HEK293 (cell line): ENCODE measurements around the gene KLHL25.

Experiments
- KLF16 ChIP-seq: fragments of 450-650 bp; formaldehyde crosslinking; IDR thresholded peaks from 2 replicates; pipeline ENCODE4 v1.5.1; 2017; ENCODE audit warnings: missing biosample characterization, missing genetic modification characterization
- ZBTB1 ChIP-seq: fragments of 450-650 bp; formaldehyde crosslinking; IDR thresholded peaks from 2 replicates; pipeline ENCODE4 v1.5.1; 2016; ENCODE audit warnings: missing biosample characterization, missing genetic modification characterization
- ZBTB20 ChIP-seq: fragments of 450-650 bp; formaldehyde crosslinking; IDR thresholded peaks from 2 replicates; pipeline ENCODE4 v1.5.1; 2016; ENCODE audit warnings: missing biosample characterization, missing genetic modification characterization
- ZIC2 ChIP-seq: fragments of 450-650 bp; formaldehyde crosslinking; IDR thresholded peaks from 2 replicates; pipeline ENCODE4 v1.5.1; 2016; ENCODE audit warnings: missing biosample characterization, missing genetic modification characterization
- ZNF133 ChIP-seq: fragments of 450-650 bp; formaldehyde crosslinking; IDR thresholded peaks from 2 replicates; pipeline ENCODE4 v1.5.1; 2016; ENCODE audit warnings: missing biosample characterization, missing genetic modification characterization
- ZNF274 ChIP-seq, 2 experiments: fragments of 200-500 bp in 1 of 2; fragments of 450-650 bp in 1 of 2; sonication (Bioruptor generic) in 1 of 2; formaldehyde crosslinking in 1 of 2; IDR thresholded peaks; 2 replicates each; pipeline versions ENCODE4 v1.5.1 to v1.6.1; 2014 to 2016; ENCODE audit warnings: borderline replicate concordance in 1 of 2, inconsistent platforms in 1 of 2, low read length in 1 of 2, missing biosample characterization in 1 of 2, missing genetic modification characterization in 1 of 2
- ZNF311 ChIP-seq: fragments of 450-650 bp; formaldehyde crosslinking; IDR thresholded peaks from 2 replicates; pipeline ENCODE4 v1.5.1; 2017; ENCODE audit warnings: missing biosample characterization, missing genetic modification characterization, borderline replicate concordance
- ZNF423 ChIP-seq: fragments of 450-650 bp; formaldehyde crosslinking; IDR thresholded peaks from 2 replicates; pipeline ENCODE4 v1.5.1; 2016; ENCODE audit warnings: missing biosample characterization, missing genetic modification characterization
- ZNF426 ChIP-seq: fragments of 450-650 bp; formaldehyde crosslinking; IDR thresholded peaks from 2 replicates; pipeline ENCODE4 v1.5.1; 2017; ENCODE audit warnings: missing biosample characterization, missing genetic modification characterization, mild to moderate bottlenecking, inconsistent platforms, moderate library complexity
- ZNF514 ChIP-seq: fragments of 450-650 bp; formaldehyde crosslinking; IDR thresholded peaks from 2 replicates; pipeline ENCODE4 v1.5.1; 2016; ENCODE audit warnings: missing biosample characterization, missing genetic modification characterization
- ZNF544 ChIP-seq: fragments of 450-650 bp; formaldehyde crosslinking; IDR thresholded peaks from 2 replicates; pipeline ENCODE4 v1.5.0; 2017; ENCODE audit warnings: missing biosample characterization, missing genetic modification characterization
- ZNF560 ChIP-seq: fragments of 450-650 bp; formaldehyde crosslinking; IDR thresholded peaks from 2 replicates; pipeline ENCODE4 v1.5.1; 2017; ENCODE audit warnings: missing biosample characterization, missing genetic modification characterization, borderline replicate concordance
- ZNF561 ChIP-seq: fragments of 450-650 bp; IDR thresholded peaks from 2 replicates; pipeline ENCODE4 v1.5.1; 2018; ENCODE audit warnings: missing biosample characterization, missing genetic modification characterization, borderline replicate concordance
- ZNF624 ChIP-seq: fragments of 450-650 bp; formaldehyde crosslinking; IDR thresholded peaks from 2 replicates; pipeline ENCODE4 v1.5.1; 2017; ENCODE audit warnings: missing biosample characterization, missing genetic modification characterization
- ZSCAN23 ChIP-seq: fragments of 450-650 bp; formaldehyde crosslinking; IDR thresholded peaks from 2 replicates; pipeline ENCODE4 v1.5.1; 2016; ENCODE audit warnings: missing biosample characterization, missing genetic modification characterization
- TF ChIP-seq, protein P1 (sequence below): fragments of 450-650 bp; formaldehyde crosslinking; IDR thresholded peaks from 2 replicates; pipeline ENCODE4 v1.5.1; 2016; ENCODE audit warnings: missing biosample characterization, missing genetic modification characterization
- TF ChIP-seq, protein P2 (sequence below): fragments of 450-650 bp; IDR thresholded peaks from 2 replicates; pipeline ENCODE4 v1.5.1; 2018; ENCODE audit warnings: missing biosample characterization, mild to moderate bottlenecking, missing genetic modification characterization
- TF ChIP-seq, protein P3 (sequence below): fragments of 450-650 bp; formaldehyde crosslinking; IDR thresholded peaks from 2 replicates; pipeline ENCODE4 v1.5.1; 2016; ENCODE audit warnings: missing biosample characterization, missing genetic modification characterization
- TF ChIP-seq, protein P4 (sequence below): fragments of 450-650 bp; formaldehyde crosslinking; IDR thresholded peaks from 2 replicates; pipeline ENCODE4 v1.5.1; 2016; ENCODE audit warnings: missing biosample characterization, missing genetic modification characterization
- TF ChIP-seq, protein P5 (sequence below): fragments of 450-650 bp; formaldehyde crosslinking; IDR thresholded peaks from 2 replicates; pipeline ENCODE4 v1.5.1; 2016; ENCODE audit warnings: missing biosample characterization, missing genetic modification characterization
- TF ChIP-seq, protein P6 (sequence below): fragments of 450-650 bp; formaldehyde crosslinking; IDR thresholded peaks from 2 replicates; pipeline ENCODE4 v1.5.0; 2017; ENCODE audit warnings: missing biosample characterization, missing genetic modification characterization, borderline replicate concordance
- TF ChIP-seq, protein P7 (sequence below): fragments of 450-650 bp; formaldehyde crosslinking; optimal IDR thresholded peaks from 2 replicates; pipeline ENCODE3; 2016; ENCODE audit warnings: missing biosample characterization, mild to moderate bottlenecking, missing genetic modification characterization
- TF ChIP-seq, protein P8 (sequence below): fragments of 450-650 bp; formaldehyde crosslinking; IDR thresholded peaks from 2 replicates; pipeline ENCODE4 v1.5.1; 2016; ENCODE audit warnings: missing biosample characterization, missing genetic modification characterization

Gene KLHL25

DNA sequence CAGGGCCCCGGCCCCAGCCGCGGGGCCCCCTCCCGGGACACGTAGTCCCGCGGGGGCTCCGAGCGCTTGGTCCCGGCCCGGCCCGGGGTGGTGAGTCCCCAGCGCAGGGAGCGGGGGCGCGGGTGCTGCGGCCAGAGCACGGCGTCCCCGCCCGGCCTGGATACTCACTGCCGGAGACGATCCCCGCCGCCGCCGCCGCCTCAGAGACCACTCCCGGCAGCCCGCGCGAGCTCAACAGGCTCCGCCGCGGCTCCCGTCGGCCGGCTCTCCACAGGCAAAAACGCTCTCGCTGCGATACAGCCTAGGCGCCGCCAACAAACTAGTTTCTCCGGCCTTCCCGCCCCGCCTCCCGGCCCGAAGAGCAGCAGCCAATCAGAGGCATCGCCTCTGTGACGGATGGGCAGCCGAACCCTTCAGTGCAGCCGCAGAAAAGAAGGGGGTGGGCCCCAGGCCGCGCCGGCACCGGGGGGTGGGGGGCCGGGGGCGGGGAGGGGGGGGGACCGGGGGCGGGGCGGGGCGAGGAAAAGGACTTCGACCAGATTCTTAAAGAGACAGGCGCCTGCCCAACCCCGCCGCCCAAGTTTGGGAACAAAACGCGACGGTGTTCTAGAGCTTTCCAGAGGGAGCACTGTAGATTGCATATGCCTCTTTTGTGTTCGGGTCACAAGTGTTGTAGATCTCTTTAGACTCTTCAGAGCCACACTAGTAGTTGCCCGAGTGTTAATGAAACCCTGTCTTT, at the start of gene KLHL25 (continued):
- TF ChIP-seq, protein P1, sequence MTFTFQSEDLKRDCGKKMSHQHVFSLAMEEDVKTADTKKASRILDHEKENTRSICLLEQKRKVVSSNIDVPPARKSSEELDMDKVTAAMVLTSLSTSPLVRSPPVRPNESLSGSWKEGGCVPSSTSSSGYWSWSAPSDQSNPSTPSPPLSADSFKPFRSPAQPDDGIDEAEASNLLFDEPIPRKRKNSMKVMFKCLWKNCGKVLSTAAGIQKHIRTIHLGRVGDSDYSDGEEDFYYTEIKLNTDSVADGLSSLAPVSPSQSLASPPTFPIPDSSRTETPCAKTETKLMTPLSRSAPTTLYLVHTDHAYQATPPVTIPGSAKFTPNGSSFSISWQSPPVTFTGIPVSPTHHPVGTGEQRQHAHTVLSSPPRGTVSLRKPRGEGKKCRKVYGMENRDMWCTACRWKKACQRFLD (tag by site-specific recombination), result no peak
- TF ChIP-seq ZNF560 (no peak), ZNF624 (tag by site-specific recombination) (no peak), ZNF514 (no peak), ZBTB20 (tag by site-specific recombination) (no peak; the same call in 1 of the 2 replicates), ZNF561 (peak; percentile 44; the same call in 1 of the 2 replicates), ZNF426 (tag by site-specific recombination) (no peak), ZNF274 (IDR thresholded peaks at IDR 0.05; ENCODE audit: low read length) (no peak), ZNF274 (tag by site-specific recombination; IDR thresholded peaks at IDR 0.05; ENCODE audit: borderline replicate concordance) (no peak), ZIC2 (tag by site-specific recombination) (peak; percentile 82), ZNF544 (no peak), ZNF311 (tag by site-specific recombination) (no peak), KLF16 (tag by site-specific recombination) (peak; percentile 66), ZNF133 (tag by site-specific recombination) (no peak), ZSCAN23 (tag by site-specific recombination) (no peak), ZNF423 (tag by site-specific recombination) (no peak), ZBTB1 (tag by site-specific recombination) (no peak)
- TF ChIP-seq, protein P2, sequence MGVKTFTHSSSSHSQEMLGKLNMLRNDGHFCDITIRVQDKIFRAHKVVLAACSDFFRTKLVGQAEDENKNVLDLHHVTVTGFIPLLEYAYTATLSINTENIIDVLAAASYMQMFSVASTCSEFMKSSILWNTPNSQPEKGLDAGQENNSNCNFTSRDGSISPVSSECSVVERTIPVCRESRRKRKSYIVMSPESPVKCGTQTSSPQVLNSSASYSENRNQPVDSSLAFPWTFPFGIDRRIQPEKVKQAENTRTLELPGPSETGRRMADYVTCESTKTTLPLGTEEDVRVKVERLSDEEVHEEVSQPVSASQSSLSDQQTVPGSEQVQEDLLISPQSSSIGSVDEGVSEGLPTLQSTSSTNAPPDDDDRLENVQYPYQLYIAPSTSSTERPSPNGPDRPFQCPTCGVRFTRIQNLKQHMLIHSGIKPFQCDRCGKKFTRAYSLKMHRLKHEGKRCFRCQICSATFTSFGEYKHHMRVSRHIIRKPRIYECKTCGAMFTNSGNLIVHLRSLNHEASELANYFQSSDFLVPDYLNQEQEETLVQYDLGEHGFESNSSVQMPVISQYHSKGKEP (tag by site-specific recombination), result no peak
- TF ChIP-seq, protein P3, sequence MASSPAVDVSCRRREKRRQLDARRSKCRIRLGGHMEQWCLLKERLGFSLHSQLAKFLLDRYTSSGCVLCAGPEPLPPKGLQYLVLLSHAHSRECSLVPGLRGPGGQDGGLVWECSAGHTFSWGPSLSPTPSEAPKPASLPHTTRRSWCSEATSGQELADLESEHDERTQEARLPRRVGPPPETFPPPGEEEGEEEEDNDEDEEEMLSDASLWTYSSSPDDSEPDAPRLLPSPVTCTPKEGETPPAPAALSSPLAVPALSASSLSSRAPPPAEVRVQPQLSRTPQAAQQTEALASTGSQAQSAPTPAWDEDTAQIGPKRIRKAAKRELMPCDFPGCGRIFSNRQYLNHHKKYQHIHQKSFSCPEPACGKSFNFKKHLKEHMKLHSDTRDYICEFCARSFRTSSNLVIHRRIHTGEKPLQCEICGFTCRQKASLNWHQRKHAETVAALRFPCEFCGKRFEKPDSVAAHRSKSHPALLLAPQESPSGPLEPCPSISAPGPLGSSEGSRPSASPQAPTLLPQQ (tag by site-specific recombination), result 0 out of 2 replicates have a peak, but pooled peaks have one; percentile 14
- TF ChIP-seq, protein P4, sequence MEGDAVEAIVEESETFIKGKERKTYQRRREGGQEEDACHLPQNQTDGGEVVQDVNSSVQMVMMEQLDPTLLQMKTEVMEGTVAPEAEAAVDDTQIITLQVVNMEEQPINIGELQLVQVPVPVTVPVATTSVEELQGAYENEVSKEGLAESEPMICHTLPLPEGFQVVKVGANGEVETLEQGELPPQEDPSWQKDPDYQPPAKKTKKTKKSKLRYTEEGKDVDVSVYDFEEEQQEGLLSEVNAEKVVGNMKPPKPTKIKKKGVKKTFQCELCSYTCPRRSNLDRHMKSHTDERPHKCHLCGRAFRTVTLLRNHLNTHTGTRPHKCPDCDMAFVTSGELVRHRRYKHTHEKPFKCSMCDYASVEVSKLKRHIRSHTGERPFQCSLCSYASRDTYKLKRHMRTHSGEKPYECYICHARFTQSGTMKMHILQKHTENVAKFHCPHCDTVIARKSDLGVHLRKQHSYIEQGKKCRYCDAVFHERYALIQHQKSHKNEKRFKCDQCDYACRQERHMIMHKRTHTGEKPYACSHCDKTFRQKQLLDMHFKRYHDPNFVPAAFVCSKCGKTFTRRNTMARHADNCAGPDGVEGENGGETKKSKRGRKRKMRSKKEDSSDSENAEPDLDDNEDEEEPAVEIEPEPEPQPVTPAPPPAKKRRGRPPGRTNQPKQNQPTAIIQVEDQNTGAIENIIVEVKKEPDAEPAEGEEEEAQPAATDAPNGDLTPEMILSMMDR (tag by site-specific recombination), result no peak
- TF ChIP-seq, protein P5, sequence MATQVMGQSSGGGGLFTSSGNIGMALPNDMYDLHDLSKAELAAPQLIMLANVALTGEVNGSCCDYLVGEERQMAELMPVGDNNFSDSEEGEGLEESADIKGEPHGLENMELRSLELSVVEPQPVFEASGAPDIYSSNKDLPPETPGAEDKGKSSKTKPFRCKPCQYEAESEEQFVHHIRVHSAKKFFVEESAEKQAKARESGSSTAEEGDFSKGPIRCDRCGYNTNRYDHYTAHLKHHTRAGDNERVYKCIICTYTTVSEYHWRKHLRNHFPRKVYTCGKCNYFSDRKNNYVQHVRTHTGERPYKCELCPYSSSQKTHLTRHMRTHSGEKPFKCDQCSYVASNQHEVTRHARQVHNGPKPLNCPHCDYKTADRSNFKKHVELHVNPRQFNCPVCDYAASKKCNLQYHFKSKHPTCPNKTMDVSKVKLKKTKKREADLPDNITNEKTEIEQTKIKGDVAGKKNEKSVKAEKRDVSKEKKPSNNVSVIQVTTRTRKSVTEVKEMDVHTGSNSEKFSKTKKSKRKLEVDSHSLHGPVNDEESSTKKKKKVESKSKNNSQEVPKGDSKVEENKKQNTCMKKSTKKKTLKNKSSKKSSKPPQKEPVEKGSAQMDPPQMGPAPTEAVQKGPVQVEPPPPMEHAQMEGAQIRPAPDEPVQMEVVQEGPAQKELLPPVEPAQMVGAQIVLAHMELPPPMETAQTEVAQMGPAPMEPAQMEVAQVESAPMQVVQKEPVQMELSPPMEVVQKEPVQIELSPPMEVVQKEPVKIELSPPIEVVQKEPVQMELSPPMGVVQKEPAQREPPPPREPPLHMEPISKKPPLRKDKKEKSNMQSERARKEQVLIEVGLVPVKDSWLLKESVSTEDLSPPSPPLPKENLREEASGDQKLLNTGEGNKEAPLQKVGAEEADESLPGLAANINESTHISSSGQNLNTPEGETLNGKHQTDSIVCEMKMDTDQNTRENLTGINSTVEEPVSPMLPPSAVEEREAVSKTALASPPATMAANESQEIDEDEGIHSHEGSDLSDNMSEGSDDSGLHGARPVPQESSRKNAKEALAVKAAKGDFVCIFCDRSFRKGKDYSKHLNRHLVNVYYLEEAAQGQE (tag by site-specific recombination), result no peak
- TF ChIP-seq, protein P6, sequence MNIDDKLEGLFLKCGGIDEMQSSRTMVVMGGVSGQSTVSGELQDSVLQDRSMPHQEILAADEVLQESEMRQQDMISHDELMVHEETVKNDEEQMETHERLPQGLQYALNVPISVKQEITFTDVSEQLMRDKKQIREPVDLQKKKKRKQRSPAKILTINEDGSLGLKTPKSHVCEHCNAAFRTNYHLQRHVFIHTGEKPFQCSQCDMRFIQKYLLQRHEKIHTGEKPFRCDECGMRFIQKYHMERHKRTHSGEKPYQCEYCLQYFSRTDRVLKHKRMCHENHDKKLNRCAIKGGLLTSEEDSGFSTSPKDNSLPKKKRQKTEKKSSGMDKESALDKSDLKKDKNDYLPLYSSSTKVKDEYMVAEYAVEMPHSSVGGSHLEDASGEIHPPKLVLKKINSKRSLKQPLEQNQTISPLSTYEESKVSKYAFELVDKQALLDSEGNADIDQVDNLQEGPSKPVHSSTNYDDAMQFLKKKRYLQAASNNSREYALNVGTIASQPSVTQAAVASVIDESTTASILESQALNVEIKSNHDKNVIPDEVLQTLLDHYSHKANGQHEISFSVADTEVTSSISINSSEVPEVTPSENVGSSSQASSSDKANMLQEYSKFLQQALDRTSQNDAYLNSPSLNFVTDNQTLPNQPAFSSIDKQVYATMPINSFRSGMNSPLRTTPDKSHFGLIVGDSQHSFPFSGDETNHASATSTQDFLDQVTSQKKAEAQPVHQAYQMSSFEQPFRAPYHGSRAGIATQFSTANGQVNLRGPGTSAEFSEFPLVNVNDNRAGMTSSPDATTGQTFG (tag by site-specific recombination), result no peak
- TF ChIP-seq, protein P7, sequence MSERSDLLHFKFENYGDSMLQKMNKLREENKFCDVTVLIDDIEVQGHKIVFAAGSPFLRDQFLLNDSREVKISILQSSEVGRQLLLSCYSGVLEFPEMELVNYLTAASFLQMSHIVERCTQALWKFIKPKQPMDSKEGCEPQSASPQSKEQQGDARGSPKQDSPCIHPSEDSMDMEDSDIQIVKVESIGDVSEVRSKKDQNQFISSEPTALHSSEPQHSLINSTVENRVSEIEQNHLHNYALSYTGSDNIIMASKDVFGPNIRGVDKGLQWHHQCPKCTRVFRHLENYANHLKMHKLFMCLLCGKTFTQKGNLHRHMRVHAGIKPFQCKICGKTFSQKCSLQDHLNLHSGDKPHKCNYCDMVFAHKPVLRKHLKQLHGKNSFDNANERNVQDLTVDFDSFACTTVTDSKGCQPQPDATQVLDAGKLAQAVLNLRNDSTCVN, result peak; percentile 68
- TF ChIP-seq, protein P8, sequence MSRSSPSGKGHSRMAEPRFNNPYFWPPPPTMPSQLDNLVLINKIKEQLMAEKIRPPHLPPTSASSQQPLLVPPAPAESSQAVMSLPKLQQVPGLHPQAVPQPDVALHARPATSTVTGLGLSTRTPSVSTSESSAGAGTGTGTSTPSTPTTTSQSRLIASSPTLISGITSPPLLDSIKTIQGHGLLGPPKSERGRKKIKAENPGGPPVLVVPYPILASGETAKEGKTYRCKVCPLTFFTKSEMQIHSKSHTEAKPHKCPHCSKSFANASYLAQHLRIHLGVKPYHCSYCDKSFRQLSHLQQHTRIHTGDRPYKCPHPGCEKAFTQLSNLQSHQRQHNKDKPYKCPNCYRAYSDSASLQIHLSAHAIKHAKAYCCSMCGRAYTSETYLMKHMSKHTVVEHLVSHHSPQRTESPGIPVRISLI (tag by site-specific recombination), result no peak
